Measurements from ENCODE around the gene ZNF324B.
"Not testable (repeated sequence)": the region's sequence is repeated elsewhere in the genome, so short reads cannot be mapped to it uniquely, and the experiment has no call there.

ZNF324B gene

GRCh38 chr19:58439576-58440554 lies 11.6 kb upstream of the ZNF324B start, which contains the start of gene ZNF132:
Gene ZNF132, minus strand, starts transcription at chr19:58440153. Its CDS starts 332 bp downstream, at chr19:58439821.
- Histone ChIP-seq H4K12ac (ENCODE audit: low read depth, low read length) (peak within 1 kb of the TSS; percentile 71), H3K9me3 (ENCODE audit: insufficient read depth, low read depth, low read length) (peaks cover 29% of the 10 kb centered on the region), H2BK5ac (ENCODE audit: low read depth, low read length, poor library complexity) (no peak within 1 kb of the TSS), H3K14ac (ENCODE audit: low read length) (peak within 1 kb of the TSS; percentile 48), H3K4me1 (ENCODE audit: control insufficient read depth in 1 of 2, insufficient read depth in 2 of 2, low read length in 2 of 2) (peaks cover 6 to 11% of the 10 kb centered on the region in 2 experiments), H2AK5ac (ENCODE audit: low read length) (peak within 1 kb of the TSS; percentile 72), H4K91ac (ENCODE audit: low read depth, low read length) (peak within 1 kb of the TSS; percentile 57), H3K27ac (ENCODE audit: low read depth, low read length) (no peak within 1 kb of the TSS), H3K9ac (ENCODE audit: low read length) (no peak within 1 kb of the TSS), H3K4ac (ENCODE audit: low read depth, low read length) (peak within 1 kb of the TSS; percentile 10), H3K18ac (ENCODE audit: low read length) (peak within 1 kb of the TSS; percentile 67), H2BK120ac (ENCODE audit: insufficient read depth, low read length, poor library complexity) (peak within 1 kb of the TSS; percentile 8), H2BK12ac (ENCODE audit: low read length) (no peak within 1 kb of the TSS), H2AFZ (ENCODE audit: insufficient read depth, low read length, poor library complexity) (peak within 1 kb of the TSS; percentile 83), H3K23ac (ENCODE audit: low read length) (no peak within 1 kb of the TSS), H3K79me1 (ENCODE audit: low read length) (peaks cover 3% of the 10 kb centered on the region), H3K27me3 (ENCODE audit: insufficient read depth, low read length) (peaks cover 5% of the 10 kb centered on the region), H3K4me3 (ENCODE audit: low read depth, low read length) (peak within 1 kb of the TSS; percentile 70), H3K79me2 (ENCODE audit: control insufficient read depth, insufficient read depth, low read length, poor library complexity) (no peaks in the 10 kb centered on the region), H3K36me3 (ENCODE audit: control insufficient read depth in 1 of 2, insufficient read depth in 2 of 2, low read length in 2 of 2) (peaks cover 3 to 4% of the 10 kb centered on the region in 2 experiments), H4K8ac (ENCODE audit: low read depth, low read length) (peak within 1 kb of the TSS; percentile 95), H3K4me2 (ENCODE audit: low read length) (peak within 1 kb of the TSS; percentile 59)
- no CpG with 5 or more reads among the region's 59 CpGs for WGBS (ENCODE audit: extremely low coverage, insufficient coverage, insufficient read length)
- DNase-seq, result peak; percentile 98 to 100

DNA sequence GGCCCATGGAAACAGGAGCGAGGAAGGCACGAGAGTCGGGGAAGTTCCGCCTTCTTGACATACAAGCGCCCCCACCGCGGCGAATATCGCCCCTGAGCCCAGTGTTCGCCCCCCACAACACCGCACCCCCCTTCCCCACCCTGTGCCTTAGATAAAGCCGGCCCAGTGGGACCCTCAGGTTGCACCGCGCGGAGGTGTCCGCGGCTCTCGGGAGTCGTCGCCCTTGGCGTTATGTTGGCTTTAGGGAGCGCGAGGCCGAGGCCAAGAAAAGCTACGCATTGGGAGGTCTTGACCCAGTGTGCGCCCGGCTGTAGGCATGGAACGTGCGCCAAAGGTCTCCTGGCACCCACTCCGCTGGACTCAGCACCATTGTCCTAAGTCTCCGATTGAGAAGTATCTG lies 10.9 kb upstream of the ZNF324B start:
- WGBS (ENCODE audit: extremely low coverage, insufficient coverage, insufficient read length), result no CpG with 5 or more reads among the region's 31 CpGs
- no peak overlapping the region for H3K14ac ChIP-seq (ENCODE audit: low read length)
- no peaks in the 10 kb centered on the region for H3K79me2 ChIP-seq (ENCODE audit: control insufficient read depth, insufficient read depth, low read length, poor library complexity)
- H3K79me1 ChIP-seq (ENCODE audit: low read length), result peaks cover 3% of the 10 kb centered on the region
- H4K12ac ChIP-seq (ENCODE audit: low read depth, low read length), result peak overlapping the region; percentile 43
- H3K4me2 ChIP-seq (ENCODE audit: low read length), result peak overlapping the region; percentile 59
- peaks cover 28% of the 10 kb centered on the region for H3K9me3 ChIP-seq (ENCODE audit: insufficient read depth, low read depth, low read length)
- no peak overlapping the region for H3K27ac ChIP-seq (ENCODE audit: low read depth, low read length)
- no peak for DNase-seq
- no peak overlapping the region for H3K18ac ChIP-seq (ENCODE audit: low read length)
- H3K36me3 ChIP-seq (ENCODE audit: control insufficient read depth in 1 of 2, insufficient read depth in 2 of 2, low read length in 2 of 2), result peaks cover 2 to 3% of the 10 kb centered on the region in 2 experiments
- H2BK120ac ChIP-seq (ENCODE audit: insufficient read depth, low read length, poor library complexity), result no peak overlapping the region
- H2BK5ac ChIP-seq (ENCODE audit: low read depth, low read length, poor library complexity), result no peak overlapping the region
- peaks cover 5% of the 10 kb centered on the region for H3K27me3 ChIP-seq (ENCODE audit: insufficient read depth, low read length)
- peaks cover 6 to 11% of the 10 kb centered on the region in 2 experiments for H3K4me1 ChIP-seq (ENCODE audit: control insufficient read depth in 1 of 2, insufficient read depth in 2 of 2, low read length in 2 of 2)
- H3K4ac ChIP-seq (ENCODE audit: low read depth, low read length), result no peak overlapping the region
- no peak overlapping the region for H3K23ac ChIP-seq (ENCODE audit: low read length)
- H3K4me3 ChIP-seq (ENCODE audit: low read depth, low read length), result peak overlapping the region; percentile 70
- H2AK5ac ChIP-seq (ENCODE audit: low read length), result no peak overlapping the region
- H4K8ac ChIP-seq (ENCODE audit: low read depth, low read length), result peak overlapping the region; percentile 77
- peak overlapping the region; percentile 77 for H2AFZ ChIP-seq (ENCODE audit: insufficient read depth, low read length, poor library complexity)
- H3K9ac ChIP-seq (ENCODE audit: low read length), result no peak overlapping the region
- no peak overlapping the region for H2BK12ac ChIP-seq (ENCODE audit: low read length)
- no peak overlapping the region for H4K91ac ChIP-seq (ENCODE audit: low read depth, low read length)

DNA sequence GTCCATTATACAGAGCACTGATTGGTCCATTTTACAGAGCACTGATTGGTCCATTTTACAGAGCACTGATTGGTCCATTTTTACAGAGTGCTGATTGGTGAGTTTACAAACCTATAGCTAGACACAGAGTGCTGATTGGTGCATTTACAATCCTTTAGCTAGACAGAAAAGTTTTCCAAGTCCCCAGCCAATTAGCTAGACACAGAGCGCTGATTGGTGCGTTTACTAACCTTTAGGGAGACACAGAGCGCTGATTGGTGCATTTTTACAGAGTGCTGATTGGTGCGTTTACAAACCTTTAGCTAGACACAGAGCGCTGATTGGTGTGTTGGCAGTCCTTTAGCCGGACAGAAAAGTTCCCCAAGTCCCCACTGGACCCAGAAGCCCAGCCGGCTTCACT lies 8.4 kb upstream of the ZNF324B start:
- peaks cover 6 to 11% of the 10 kb centered on the region in 2 experiments for H3K4me1 ChIP-seq (ENCODE audit: control insufficient read depth in 1 of 2, insufficient read depth in 2 of 2, low read length in 2 of 2)

GRCh38 chr19:58448860-58449259 lies 2.6 kb upstream of the ZNF324B start:
- DNase-seq; H2BK12ac ChIP-seq (ENCODE audit: low read length); H3K18ac ChIP-seq (ENCODE audit: low read length); H3K27ac ChIP-seq (ENCODE audit: low read depth, low read length); H3K23ac ChIP-seq (ENCODE audit: low read length); H4K91ac ChIP-seq (ENCODE audit: low read depth, low read length); H3K4me2 ChIP-seq (ENCODE audit: low read length); H4K8ac ChIP-seq (ENCODE audit: low read depth, low read length); H3K14ac ChIP-seq (ENCODE audit: low read length); H2AFZ ChIP-seq (ENCODE audit: insufficient read depth, low read length, poor library complexity); H2AK5ac ChIP-seq (ENCODE audit: low read length); H3K79me1 ChIP-seq (ENCODE audit: low read length); H3K9ac ChIP-seq (ENCODE audit: low read length); H3K79me2 ChIP-seq (ENCODE audit: control insufficient read depth, insufficient read depth, low read length, poor library complexity); H3K4ac ChIP-seq (ENCODE audit: low read depth, low read length); H3K9me3 ChIP-seq (ENCODE audit: insufficient read depth, low read depth, low read length); H2BK5ac ChIP-seq (ENCODE audit: low read depth, low read length, poor library complexity); H3K4me1 ChIP-seq (ENCODE audit: control insufficient read depth in 1 of 2, insufficient read depth in 2 of 2, low read length in 2 of 2); H2BK120ac ChIP-seq (ENCODE audit: insufficient read depth, low read length, poor library complexity); H4K12ac ChIP-seq (ENCODE audit: low read depth, low read length); H3K4me3 ChIP-seq (ENCODE audit: low read depth, low read length); H3K27me3 ChIP-seq (ENCODE audit: insufficient read depth, low read length); H3K36me3 ChIP-seq (ENCODE audit: control insufficient read depth in 1 of 2, insufficient read depth in 2 of 2, low read length in 2 of 2): not testable (repeated sequence)
- no CpG with 5 or more reads among the region's 3 CpGs for WGBS (ENCODE audit: extremely low coverage, insufficient coverage, insufficient read length)

More for the DNA sequence above, 8.4 kb upstream of the ZNF324B start:
- H3K9me3 ChIP-seq (ENCODE audit: insufficient read depth, low read depth, low read length), result peaks cover 28% of the 10 kb centered on the region
- not testable (repeated sequence) for H2BK5ac ChIP-seq (ENCODE audit: low read depth, low read length, poor library complexity); H4K91ac ChIP-seq (ENCODE audit: low read depth, low read length); DNase-seq; H2AFZ ChIP-seq (ENCODE audit: insufficient read depth, low read length, poor library complexity); H3K4me3 ChIP-seq (ENCODE audit: low read depth, low read length); H2BK120ac ChIP-seq (ENCODE audit: insufficient read depth, low read length, poor library complexity); H4K12ac ChIP-seq (ENCODE audit: low read depth, low read length); H3K27ac ChIP-seq (ENCODE audit: low read depth, low read length); H3K36me3 ChIP-seq (ENCODE audit: control insufficient read depth in 1 of 2, insufficient read depth in 2 of 2, low read length in 2 of 2); H3K4me2 ChIP-seq (ENCODE audit: low read length); H2AK5ac ChIP-seq (ENCODE audit: low read length); H4K8ac ChIP-seq (ENCODE audit: low read depth, low read length); H3K79me2 ChIP-seq (ENCODE audit: control insufficient read depth, insufficient read depth, low read length, poor library complexity); H3K4ac ChIP-seq (ENCODE audit: low read depth, low read length); H3K23ac ChIP-seq (ENCODE audit: low read length); H3K18ac ChIP-seq (ENCODE audit: low read length); H3K79me1 ChIP-seq (ENCODE audit: low read length); H3K9ac ChIP-seq (ENCODE audit: low read length); H2BK12ac ChIP-seq (ENCODE audit: low read length); H3K27me3 ChIP-seq (ENCODE audit: insufficient read depth, low read length); H3K14ac ChIP-seq (ENCODE audit: low read length)
- WGBS (ENCODE audit: extremely low coverage, insufficient coverage, insufficient read length), result no CpG with 5 or more reads among the region's 7 CpGs

Measured in trophoblast cell (in vitro differentiated cells and primary cell).